ENCODE results near the gene AIG1.
A peak's percentile ranks its signal among the peaks of the same experiment; 100 is the strongest.

GRCh38 chr6:143060354-143060805 lies 309 bp upstream of the AIG1 start:
- TF ChIP-seq CTCF (IDR thresholded peaks at IDR 0.05; ENCODE audit: poor library complexity, severe bottlenecking) (peak; percentile 65), REST (IDR thresholded peaks at IDR 0.05; ENCODE audit: borderline replicate concordance) (no peak), RAD21 (conservative IDR thresholded peaks at IDR 0.05) (no peak), SMC3 (conservative IDR thresholded peaks at IDR 0.05; ENCODE audit: poor library complexity) (peak; percentile 49), EP300 (conservative IDR thresholded peaks at IDR 0.05; ENCODE audit: poor library complexity, severe bottlenecking) (no peak), EZH2 (IDR thresholded peaks at IDR 0.05; ENCODE audit: borderline replicate concordance, insufficient read depth, low read length, poor library complexity, severe bottlenecking) (no peak)
